Heart left ventricle (tissue), 13 donors: ENCODE measurements around the gene TTC24.

Experiments
- CTCF ChIP-seq, 12 donors: fragments of 200-600 bp; sonication (generic) in 4 of 12; IDR thresholded peaks; one replicate each; pipeline versions ENCODE4 v1.5.0 to v1.8.0; 2018 to 2022; ENCODE audit warnings: antibody characterized with exemption in 12 of 12, mild to moderate bottlenecking in 5 of 12
- POLR2A ChIP-seq, 2 donors: fragments of 450-650 bp; IDR thresholded peaks; one replicate each; pipeline ENCODE4 v1.6.1; 2017; ENCODE audit warnings: antibody characterized with exemption in 2 of 2, mild to moderate bottlenecking in 2 of 2, moderate library complexity in 2 of 2
- donor health status: ischemic (EF 13 %, LVEDD 7.1; RV severe dilation, severe dysfunction).
- donor health status: DM: no; HTN: yes; CAD: no.
- donor health status: DM: no; HTN: no; CAD: no.
- donor health status: ischemic (EF 25% LVEDD 6.9; RV normal size, moderate dysfunction).
- donor health status: ischemic (EF 25% LVEDD 5.7; RV mildly dilated, moderate dysfunction).
- donor health status: ischemic (EF 35%, LVEDD 5.7; RV mildly dilated, moderate dysfunction).
- donor health status: nonischemic (EF 11% LVEDD 7.7; RV severe dilation, severe dysfunction).
- donor health status: DM: yes; HTN: yes; CAD: no.
- donor health status: PGD.
- donor health status: ischemic (EF 29% LVEDD 5.4; RV normal size, mild dysfunction).
- donor health status: nonischemic (EF 23%, LVEDD 6.1; RV moderate dilation, normal function).

GRCh38 chr1:156571919-156572662 is 7.4 kb upstream of the TTC24 start, which contains the start of gene IQGAP3:
- TF ChIP-seq POLR2A (IDR thresholded peaks at IDR 0.05) (no peak), CTCF (IDR thresholded peaks at IDR 0.05) (no peak)
